GM12873 (cell line): ENCODE data around the gene IRX1.

Experiments
- CTCF ChIP-seq: IDR thresholded peaks from 2 replicates; pipeline ENCODE4 v1.5.1; 2012; ENCODE audit warnings: low read depth, mild to moderate bottlenecking, moderate library complexity, low read length, control low read depth; ENCODE audit not compliant: insufficient read depth; ENCODE audit errors: missing control alignments

Gene IRX1

GRCh38 chr5:3597167-3598007 is 1.8 kb downstream of the IRX1 start:
- TF ChIP-seq CTCF = no peak

- TF ChIP-seq CTCF = no peak
Measured at GRCh38 chr5:3598207-3598606, 2.6 kb downstream of the IRX1 start.

- no peak for TF ChIP-seq CTCF
Measured at GRCh38 chr5:3598769-3599211, 3.2 kb downstream of the IRX1 start.

GRCh38 chr5:3599226-3600105 is 3.8 kb downstream of the IRX1 start:
- TF ChIP-seq CTCF = no peak

GRCh38 chr5:3600106-3601060 is 4.8 kb downstream of the IRX1 start:
- no peak for TF ChIP-seq CTCF

- TF ChIP-seq CTCF = no peak
Measured at GRCh38 chr5:3601061-3601710, 5.6 kb downstream of the IRX1 start.
